Bronchial epithelial cell (primary cell): ENCODE data around the gene ECSIT. TPM values are rescaled to one million over a fixed set of nuclear protein-coding genes. Genes with fewer than 3 reads are reported as not detected.
"Not testable (repeated sequence)": the region's sequence is repeated elsewhere in the genome, so short reads cannot be mapped to it uniquely, and the experiment has no call there.

Source experiments
- DNase-seq: peaks from one replicate; pipeline ENCODE4 v3.0.0-alpha.2; 2010; ENCODE audit warnings: low read depth
- FAIRE-seq: peaks from 2 replicates; lab custom pipeline; 2011; peaks lifted over from hg19 to GRCh38; lab: Jason Lieb, UNC
- H3K27me3 ChIP-seq: 2 replicates; pipeline ENCODE4 v1.5.1; 2011; ENCODE audit warnings: low read length; ENCODE audit not compliant: control insufficient read depth, insufficient read depth
- H3K36me3 ChIP-seq: 2 replicates; pipeline ENCODE4 v1.5.1; 2011; ENCODE audit warnings: low read length; ENCODE audit not compliant: control insufficient read depth, insufficient read depth
- H3K4me3 ChIP-seq: 2 replicates; pipeline ENCODE4 v1.5.1; 2011; ENCODE audit warnings: mild to moderate bottlenecking, low read depth, low read length, control low read depth
- CTCF ChIP-seq: IDR thresholded peaks from 2 replicates; pipeline ENCODE4 v1.5.1; 2011; ENCODE audit warnings: mild to moderate bottlenecking, moderate library complexity, low read length, control low read depth, inconsistent platforms; ENCODE audit not compliant: insufficient read depth, severe bottlenecking
- total RNA-seq: library from RNA; depleted of rRNA; stranded (reverse); fragments of >200 nt; gene quantifications from 2 replicates; pipeline ENCODE4 v1.2.1, GENCODE V29; 2014

ECSIT gene
- total RNA-seq, 1 donor from 2014 or later: 57.4 TPM

- no peak for FAIRE-seq
- no peak overlapping the region for H3K4me3 ChIP-seq
- TF ChIP-seq CTCF: no peak
- no peaks in the 10 kb centered on the region for H3K36me3 ChIP-seq
- no peaks in the 10 kb centered on the region for H3K27me3 ChIP-seq
- DNase-seq: no peak
These were observed 63.3 kb downstream of the ECSIT start for GRCh38 chr19:11465600-11465999.

- peak; percentile 100 for FAIRE-seq
- no peaks in the 10 kb centered on the region for H3K36me3 ChIP-seq
- DNase-seq: no peak
- no peak overlapping the region for H3K4me3 ChIP-seq
- no peak for TF ChIP-seq CTCF
- no peaks in the 10 kb centered on the region for H3K27me3 ChIP-seq
These were observed 64.3 kb downstream of the ECSIT start for GRCh38 chr19:11464333-11465265.

GRCh38 chr19:11463391-11463790 lies 65.5 kb downstream of the ECSIT start:
- FAIRE-seq (no peak), DNase-seq (no peak)
- Histone ChIP-seq H3K27me3 (no peaks in the 10 kb centered on the region), H3K4me3 (no peak overlapping the region), H3K36me3 (no peaks in the 10 kb centered on the region)
- TF ChIP-seq CTCF: no peak

GRCh38 chr19:11461453-11461852 lies 67.5 kb downstream of the ECSIT start:
- TF ChIP-seq CTCF: no peak
- FAIRE-seq (no peak), DNase-seq (no peak)
- H3K4me3 ChIP-seq: no peak overlapping the region
- no peaks in the 10 kb centered on the region for H3K27me3 ChIP-seq
- H3K36me3 ChIP-seq: no peaks in the 10 kb centered on the region

GRCh38 chr19:11460207-11460606 lies 68.7 kb downstream of the ECSIT start:
- H3K27me3 ChIP-seq: no peaks in the 10 kb centered on the region
- H3K36me3 ChIP-seq: no peaks in the 10 kb centered on the region
- FAIRE-seq (no peak), DNase-seq (no peak)
- H3K4me3 ChIP-seq: no peak overlapping the region
- peak; percentile 26 for TF ChIP-seq CTCF

- H3K4me3 ChIP-seq, H3K36me3 ChIP-seq, DNase-seq, H3K27me3 ChIP-seq, FAIRE-seq: not testable (repeated sequence)
These were observed 70.0 kb downstream of the ECSIT start for GRCh38 chr19:11458912-11459311.
